ENCODE data around the gene NF2. TPM values are rescaled to one million over a fixed set of nuclear protein-coding genes. Genes with fewer than 3 reads are reported as not detected.

Gene NF2
- total and polyA plus RNA-seq, 2 experiments from 2014 or later = 14.4 to 54.5 TPM

- TF ChIP-seq REST (IDR thresholded peaks at IDR 0.05; ENCODE audit: unreplicated experiment) (no peak), ZNF331 (CRISPR knock-in tag; IDR thresholded peaks at IDR 0.05; ENCODE audit: low read depth) (no peak), POLR2AphosphoS5 (IDR thresholded peaks at IDR 0.05; ENCODE audit: low read depth) (no peak), ZNF114 (CRISPR knock-in tag; IDR thresholded peaks at IDR 0.05) (no peak)
Measured at GRCh38 chr22:29697853-29698598, 94.6 kb downstream of the NF2 start (continued).

GRCh38 chr22:29700206-29700899 lies 96.9 kb downstream of the NF2 start:
- Histone ChIP-seq H3K9me2 (ENCODE audit: insufficient read depth) (no peaks in the 10 kb centered on the region), H3K79me2 (replicated peaks; ENCODE audit: insufficient read depth) (no peaks in the 10 kb centered on the region), H3F3A (replicated peaks; ENCODE audit: low read depth) (0 out of 2 replicates have a peak, but pooled peaks cover 6% of the 10 kb centered on the region), H3K36me3 (ENCODE audit: insufficient read depth) (no peaks in the 10 kb centered on the region), H3K4me2 (no peak overlapping the region), H3K4me1 (ENCODE audit: insufficient read depth) (peaks cover 42% of the 10 kb centered on the region), H3K27ac (ENCODE audit: low read depth) (no peak overlapping the region), H2AFZ (no peak overlapping the region), H3K4me3 (no peak overlapping the region), H4K20me1 (replicated peaks; ENCODE audit: insufficient read depth) (no peaks in the 10 kb centered on the region), H3K27me3 (ENCODE audit: insufficient read depth) (peaks cover 23% of the 10 kb centered on the region)
- H3K4me1 Mint-ChIP-seq = peaks cover 43% of the 10 kb centered on the region
- TF ChIP-seq STAT1 (IDR thresholded peaks at IDR 0.05; ENCODE audit: unreplicated experiment) (no peak), CTCF (conservative IDR thresholded peaks at IDR 0.05; ENCODE audit: low read depth in 2 of 2) (no peak), NANOG (IDR thresholded peaks at IDR 0.05; ENCODE audit: borderline replicate concordance) (no peak)
- no peak overlapping the region for H3K4me3 Mint-ChIP-seq
- H3K27me3 Mint-ChIP-seq (ENCODE audit: insufficient read depth, low read depth, poor library complexity) = peaks cover 42% of the 10 kb centered on the region
- H3K36me3 Mint-ChIP-seq (ENCODE audit: low read depth) = peaks cover 2% of the 10 kb centered on the region; the same call in 1 of the 3 replicates
- H3K27ac Mint-ChIP-seq = no peak overlapping the region
- ATAC-seq (no peak), DNase-seq (ENCODE audit: low spot score) (no peak)
- H3K9me3 Mint-ChIP-seq = no peaks in the 10 kb centered on the region; the same call in 2 of the 3 replicates
